Measurements from ENCODE around the gene DMRTC2.

DNA sequence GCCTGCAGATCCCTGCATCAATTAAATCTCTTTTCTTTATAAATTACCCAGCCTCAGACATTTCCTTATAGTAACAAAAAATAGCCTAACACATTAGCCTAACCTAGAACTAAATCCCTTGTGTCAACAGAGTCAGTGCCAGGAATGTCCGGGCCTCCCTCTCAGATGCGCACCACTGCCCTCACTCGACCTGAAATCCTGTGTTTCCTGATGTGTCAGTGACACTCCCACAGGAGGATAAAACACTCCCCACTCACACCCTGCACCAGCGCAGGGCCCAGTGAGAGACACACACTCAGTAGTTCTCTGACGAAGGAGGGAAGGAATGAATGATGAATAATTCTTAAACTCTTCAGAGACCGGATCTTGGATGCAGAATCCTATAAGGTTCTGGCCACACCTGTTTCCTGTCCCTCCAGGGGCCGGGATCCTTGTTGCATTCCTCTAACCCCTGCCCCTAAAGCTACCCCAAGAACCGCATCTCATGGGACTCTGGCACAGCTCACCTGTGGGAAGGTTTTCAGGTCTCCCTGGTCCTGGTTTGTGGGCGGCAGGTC, 45.3 kb upstream of the DMRTC2 start:
- TF ChIP-seq, protein P1, sequence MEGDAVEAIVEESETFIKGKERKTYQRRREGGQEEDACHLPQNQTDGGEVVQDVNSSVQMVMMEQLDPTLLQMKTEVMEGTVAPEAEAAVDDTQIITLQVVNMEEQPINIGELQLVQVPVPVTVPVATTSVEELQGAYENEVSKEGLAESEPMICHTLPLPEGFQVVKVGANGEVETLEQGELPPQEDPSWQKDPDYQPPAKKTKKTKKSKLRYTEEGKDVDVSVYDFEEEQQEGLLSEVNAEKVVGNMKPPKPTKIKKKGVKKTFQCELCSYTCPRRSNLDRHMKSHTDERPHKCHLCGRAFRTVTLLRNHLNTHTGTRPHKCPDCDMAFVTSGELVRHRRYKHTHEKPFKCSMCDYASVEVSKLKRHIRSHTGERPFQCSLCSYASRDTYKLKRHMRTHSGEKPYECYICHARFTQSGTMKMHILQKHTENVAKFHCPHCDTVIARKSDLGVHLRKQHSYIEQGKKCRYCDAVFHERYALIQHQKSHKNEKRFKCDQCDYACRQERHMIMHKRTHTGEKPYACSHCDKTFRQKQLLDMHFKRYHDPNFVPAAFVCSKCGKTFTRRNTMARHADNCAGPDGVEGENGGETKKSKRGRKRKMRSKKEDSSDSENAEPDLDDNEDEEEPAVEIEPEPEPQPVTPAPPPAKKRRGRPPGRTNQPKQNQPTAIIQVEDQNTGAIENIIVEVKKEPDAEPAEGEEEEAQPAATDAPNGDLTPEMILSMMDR (IDR thresholded peaks at IDR 0.05), result no peak
- TF ChIP-seq EZH2 (IDR thresholded peaks at IDR 0.05; ENCODE audit: borderline replicate concordance, insufficient read depth, low read depth, low read length, poor library complexity, severe bottlenecking), result no peak
